Neuron (in vitro differentiated cells): ENCODE results near the gene PSMB9.

Experiments used
- H2AFZ ChIP-seq: one replicate; pipeline ENCODE4 v1.6.1; 2013; ENCODE audit warnings: low read depth, mild to moderate bottlenecking, inconsistent platforms, low read length, moderate library complexity
- H3K27me3 ChIP-seq: one replicate; pipeline ENCODE4 v1.6.1; 2013; ENCODE audit warnings: low read length; ENCODE audit not compliant: insufficient read depth
- H3K36me3 ChIP-seq: one replicate; pipeline ENCODE4 v1.6.1; 2013; ENCODE audit warnings: low read length; ENCODE audit not compliant: insufficient read depth
- H3K4me1 ChIP-seq: one replicate; pipeline ENCODE4 v1.6.1; 2013; ENCODE audit warnings: low read length; ENCODE audit not compliant: insufficient read depth
- H3K4me3 ChIP-seq: 2 replicates; pipeline ENCODE4 v1.5.1; 2013; ENCODE audit warnings: mild to moderate bottlenecking, low read length, moderate library complexity
- H3K9me3 ChIP-seq: one replicate; pipeline ENCODE4 v1.6.1; 2013; ENCODE audit warnings: low read length

The PSMB9 gene

GRCh38 chr6:32906539-32906938, 52.5 kb downstream of the PSMB9 start:
- Histone ChIP-seq H3K4me3 (no peak overlapping the region), H3K4me1 (no peaks in the 10 kb centered on the region), H3K36me3 (no peaks in the 10 kb centered on the region), H2AFZ (no peak overlapping the region), H3K9me3 (no peaks in the 10 kb centered on the region), H3K27me3 (no peaks in the 10 kb centered on the region)

- Histone ChIP-seq H3K36me3 (no peaks in the 10 kb centered on the region), H3K9me3 (no peaks in the 10 kb centered on the region), H3K27me3 (no peaks in the 10 kb centered on the region), H2AFZ (no peak overlapping the region), H3K4me1 (no peaks in the 10 kb centered on the region), H3K4me3 (no peak overlapping the region)
These were observed 54.9 kb downstream of the PSMB9 start for GRCh38 chr6:32908897-32909296.
